HuH-7.5 (cell line): ENCODE results near the gene PLCH1.

ENCODE experiments used
- DNase-seq: peaks from one replicate; pipeline ENCODE4 v3.0.0; 2011; ENCODE audit warnings: low spot score

PLCH1 gene, protein sequence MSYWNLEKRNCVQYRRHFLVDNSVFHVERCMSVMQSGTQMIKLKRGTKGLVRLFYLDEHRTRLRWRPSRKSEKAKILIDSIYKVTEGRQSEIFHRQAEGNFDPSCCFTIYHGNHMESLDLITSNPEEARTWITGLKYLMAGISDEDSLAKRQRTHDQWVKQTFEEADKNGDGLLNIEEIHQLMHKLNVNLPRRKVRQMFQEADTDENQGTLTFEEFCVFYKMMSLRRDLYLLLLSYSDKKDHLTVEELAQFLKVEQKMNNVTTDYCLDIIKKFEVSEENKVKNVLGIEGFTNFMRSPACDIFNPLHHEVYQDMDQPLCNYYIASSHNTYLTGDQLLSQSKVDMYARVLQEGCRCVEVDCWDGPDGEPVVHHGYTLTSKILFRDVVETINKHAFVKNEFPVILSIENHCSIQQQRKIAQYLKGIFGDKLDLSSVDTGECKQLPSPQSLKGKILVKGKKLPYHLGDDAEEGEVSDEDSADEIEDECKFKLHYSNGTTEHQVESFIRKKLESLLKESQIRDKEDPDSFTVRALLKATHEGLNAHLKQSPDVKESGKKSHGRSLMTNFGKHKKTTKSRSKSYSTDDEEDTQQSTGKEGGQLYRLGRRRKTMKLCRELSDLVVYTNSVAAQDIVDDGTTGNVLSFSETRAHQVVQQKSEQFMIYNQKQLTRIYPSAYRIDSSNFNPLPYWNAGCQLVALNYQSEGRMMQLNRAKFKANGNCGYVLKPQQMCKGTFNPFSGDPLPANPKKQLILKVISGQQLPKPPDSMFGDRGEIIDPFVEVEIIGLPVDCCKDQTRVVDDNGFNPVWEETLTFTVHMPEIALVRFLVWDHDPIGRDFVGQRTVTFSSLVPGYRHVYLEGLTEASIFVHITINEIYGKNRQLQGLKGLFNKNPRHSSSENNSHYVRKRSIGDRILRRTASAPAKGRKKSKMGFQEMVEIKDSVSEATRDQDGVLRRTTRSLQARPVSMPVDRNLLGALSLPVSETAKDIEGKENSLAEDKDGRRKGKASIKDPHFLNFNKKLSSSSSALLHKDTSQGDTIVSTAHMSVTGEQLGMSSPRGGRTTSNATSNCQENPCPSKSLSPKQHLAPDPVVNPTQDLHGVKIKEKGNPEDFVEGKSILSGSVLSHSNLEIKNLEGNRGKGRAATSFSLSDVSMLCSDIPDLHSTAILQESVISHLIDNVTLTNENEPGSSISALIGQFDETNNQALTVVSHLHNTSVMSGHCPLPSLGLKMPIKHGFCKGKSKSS (N-terminal part only)

DNA sequence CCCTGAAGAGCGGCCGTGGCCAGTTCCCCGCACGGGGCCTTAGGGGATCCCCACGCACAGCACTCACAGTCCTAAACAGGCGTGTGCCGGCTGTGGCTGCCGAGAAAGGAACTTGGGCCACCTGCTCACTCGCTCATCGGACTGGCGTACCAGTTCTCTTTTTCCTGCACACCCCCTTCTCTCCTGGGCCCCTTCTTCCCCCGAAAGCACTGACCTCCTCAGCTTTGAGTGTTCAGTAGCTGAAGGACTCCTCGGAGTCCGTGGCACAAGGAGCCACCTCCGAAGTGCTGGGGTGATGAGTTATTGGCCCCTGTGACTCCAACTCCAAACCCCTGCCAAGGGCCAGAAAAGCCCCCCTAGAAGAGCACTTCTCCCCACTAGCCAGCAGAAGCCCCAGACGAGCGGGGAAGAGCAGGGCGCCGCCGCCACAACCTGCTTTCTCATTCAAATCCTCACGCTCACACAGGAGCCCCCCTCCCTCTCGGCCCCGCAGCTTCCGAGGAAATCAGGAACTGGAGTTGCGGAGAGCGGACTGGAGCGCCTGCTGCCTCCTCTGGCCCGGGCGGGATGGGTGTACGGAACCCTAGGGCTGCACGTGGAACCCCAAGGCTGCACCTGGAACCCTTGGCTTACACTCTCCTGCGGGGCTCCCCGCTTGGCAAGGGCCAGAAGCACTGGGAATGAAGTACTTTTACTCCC, at the start of gene PLCH1:
TSS of gene PLCH1 (minus strand) at position 446 of the 699 bp plus-strand sequence. CDS start 40,847 bp downstream, outside the sequence.
- DNase-seq: peak; percentile 71

DNA sequence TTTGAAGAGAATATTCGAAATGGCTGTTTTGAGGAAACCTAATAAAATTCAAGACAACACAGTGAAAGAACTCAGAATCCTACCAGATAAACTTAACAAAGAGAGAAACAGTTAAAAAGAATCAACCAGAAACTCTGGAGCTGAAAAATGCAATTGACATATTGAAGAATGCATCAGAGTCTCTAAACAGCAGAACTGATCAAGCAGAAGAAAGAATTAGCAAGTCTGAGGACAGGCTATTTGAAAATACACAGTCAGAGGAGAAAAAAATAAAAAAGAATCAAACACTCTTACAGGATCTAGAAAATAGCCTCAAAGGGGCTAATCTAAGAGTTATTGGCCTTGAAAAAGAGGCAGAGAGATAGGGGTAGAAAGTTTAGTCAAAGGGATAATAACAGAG, 47.7 kb upstream of the PLCH1 start:
- DNase-seq: no peak

DNA sequence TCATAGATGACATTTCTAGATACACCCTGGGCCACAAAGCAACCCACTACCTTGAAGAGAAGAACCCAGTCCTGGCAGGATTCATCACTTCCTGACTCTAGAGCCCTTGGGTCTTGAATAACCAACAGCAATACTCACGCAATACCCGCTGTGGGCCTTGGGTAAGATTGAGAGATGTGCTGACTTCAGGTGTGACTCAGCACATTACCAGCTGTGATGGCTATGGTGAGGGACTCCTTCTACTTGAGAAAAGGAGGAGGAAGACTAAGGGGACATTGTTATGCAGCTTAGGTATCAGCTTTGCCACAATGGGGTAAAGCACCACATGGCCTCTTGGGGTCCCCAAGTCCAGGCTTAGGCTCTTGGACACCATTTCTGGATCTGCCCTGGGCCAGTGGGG, 46.3 kb upstream of the PLCH1 start:
- no peak for DNase-seq

DNA sequence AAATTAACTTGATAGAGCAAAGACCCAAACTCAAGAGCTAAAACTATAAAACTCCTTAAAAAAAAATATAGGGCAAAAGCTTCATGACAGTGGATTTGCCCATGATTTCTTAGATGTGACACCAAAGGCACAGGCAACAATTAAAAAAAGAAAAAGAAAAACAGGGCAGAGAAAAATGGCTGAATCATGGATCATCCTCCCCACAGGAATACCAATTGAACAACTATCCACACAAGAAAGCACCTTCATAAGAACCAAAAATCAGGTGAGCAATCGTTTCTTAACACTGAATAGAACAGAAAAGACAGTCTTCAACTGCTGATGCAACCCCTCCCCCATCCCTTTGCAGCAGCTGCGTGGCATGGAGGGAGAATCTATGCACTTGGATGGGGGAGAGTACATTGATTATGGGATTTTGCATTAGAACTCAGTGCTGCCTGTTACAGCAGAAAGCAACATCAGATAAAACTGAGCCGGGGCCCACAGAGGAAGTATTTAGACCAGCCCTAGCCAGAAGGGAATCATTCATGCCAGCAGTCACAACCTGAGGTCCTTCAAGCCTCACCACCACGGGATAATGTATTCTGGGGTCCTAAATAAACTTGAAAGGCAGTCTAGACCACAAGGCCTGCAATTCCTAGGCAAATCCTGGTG, 45.5 kb upstream of the PLCH1 start:
- DNase-seq: no peak

DNA sequence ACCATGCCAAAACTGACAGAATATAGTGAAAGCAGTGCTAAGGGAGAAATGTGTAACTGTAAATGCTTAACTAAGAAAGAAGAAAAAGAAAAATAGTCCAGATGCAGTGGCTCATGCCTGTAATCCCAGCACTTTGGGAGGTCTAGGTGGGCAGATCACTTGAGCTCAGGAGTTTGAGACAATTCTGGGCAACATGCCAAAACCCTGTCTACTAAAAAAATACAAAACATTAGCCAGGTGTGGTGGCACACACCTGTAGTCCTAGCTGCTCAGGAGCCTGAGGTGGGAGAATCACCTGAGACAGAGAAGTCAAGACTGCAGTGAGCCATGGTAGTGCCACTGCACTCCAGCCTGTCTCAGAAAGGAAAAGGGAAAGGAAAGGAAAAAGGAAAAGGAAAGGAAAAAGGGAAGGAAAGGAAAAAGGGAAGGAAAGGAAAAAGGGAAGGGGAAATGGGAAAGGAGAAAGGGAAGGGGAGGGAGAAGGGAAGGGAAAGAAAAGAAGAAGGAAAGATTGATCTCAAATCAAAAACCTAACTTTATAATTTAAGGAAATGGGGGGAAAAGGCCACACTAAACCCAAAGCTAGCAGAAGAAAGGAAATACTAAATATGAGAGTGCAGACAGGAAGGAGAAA, 40.9 kb upstream of the PLCH1 start:
- DNase-seq: no peak

DNA sequence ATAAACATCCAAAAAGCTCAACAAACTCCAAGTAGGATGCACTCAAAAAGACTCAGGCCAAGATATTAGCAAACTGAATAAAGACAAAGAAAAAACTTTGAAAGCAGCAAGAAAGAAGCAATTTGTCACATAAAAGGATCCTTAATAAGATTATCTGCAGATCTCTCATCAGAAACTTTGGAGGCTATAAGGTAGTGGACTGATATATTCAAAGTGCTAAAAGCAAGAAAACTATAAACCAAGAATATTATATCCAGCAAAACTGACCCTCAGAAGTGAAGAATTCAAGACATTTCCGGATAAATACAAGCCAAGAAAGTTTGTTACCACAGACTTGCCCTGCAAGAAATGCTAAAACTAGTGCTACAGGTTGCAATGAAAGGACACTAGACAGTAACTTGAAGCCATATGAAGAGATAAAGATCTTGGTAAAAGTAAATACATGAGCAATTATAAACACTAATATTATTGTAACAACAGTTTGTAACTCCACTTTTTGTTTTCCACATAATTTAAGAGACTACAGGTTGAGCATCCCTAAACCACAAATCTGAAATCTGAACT, 37.6 kb upstream of the PLCH1 start:
- no peak for DNase-seq

DNA sequence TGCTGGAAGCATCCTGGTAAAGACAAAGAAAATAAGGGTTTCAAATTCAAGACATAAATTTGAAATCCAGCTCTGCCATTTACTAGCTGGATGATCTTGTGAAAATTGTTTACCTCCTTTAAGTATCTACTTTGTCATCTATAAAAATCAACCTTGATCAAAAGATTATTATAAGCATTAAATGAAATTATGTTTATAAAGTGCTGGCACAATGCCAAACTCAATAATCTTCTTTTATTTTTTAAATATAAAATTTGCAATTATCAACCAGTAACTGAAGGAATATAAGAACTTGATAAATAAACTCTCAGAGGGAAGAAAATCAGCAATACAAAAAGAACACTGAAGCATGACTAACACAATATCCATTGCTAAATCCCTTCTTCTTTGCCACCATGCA, 35.4 kb upstream of the PLCH1 start:
- no peak for DNase-seq

DNA sequence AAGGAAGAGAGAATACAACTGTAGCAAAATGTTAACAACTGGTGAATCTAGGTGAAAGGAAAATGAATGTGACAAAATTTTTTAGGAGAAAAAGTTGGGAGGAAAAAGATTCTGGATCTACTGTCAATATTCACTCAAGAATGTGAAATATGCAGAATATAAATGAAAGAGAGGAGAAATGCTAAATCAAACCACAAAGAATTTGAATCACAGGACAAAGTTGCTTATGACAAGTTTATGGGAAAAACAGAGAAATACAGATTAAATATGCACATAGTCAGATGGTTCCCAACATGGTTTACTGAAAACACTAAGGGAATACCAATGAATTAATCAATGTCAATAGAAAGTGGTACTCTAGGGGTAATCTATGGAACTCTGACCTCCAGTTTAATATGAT, 33.6 kb upstream of the PLCH1 start:
- DNase-seq: no peak

DNA sequence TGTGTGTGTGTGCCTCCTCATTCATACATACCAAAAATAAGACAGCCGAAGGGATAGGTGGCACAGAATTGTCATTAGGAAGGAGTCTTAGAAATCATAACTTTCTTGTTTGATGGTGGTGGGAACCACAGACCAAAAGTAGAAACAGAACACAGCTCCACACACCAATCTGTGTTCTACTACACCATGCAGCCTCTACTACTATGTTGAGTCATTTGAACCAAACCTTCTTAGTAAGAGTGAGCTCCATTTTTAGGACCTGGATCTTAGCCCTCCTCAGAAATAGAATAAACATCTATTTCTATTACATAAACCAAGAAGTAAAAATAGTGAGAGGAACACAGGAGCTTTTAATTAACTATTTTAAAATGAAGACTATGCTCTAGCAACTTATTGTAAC, 27.9 kb upstream of the PLCH1 start:
- DNase-seq: no peak

DNA sequence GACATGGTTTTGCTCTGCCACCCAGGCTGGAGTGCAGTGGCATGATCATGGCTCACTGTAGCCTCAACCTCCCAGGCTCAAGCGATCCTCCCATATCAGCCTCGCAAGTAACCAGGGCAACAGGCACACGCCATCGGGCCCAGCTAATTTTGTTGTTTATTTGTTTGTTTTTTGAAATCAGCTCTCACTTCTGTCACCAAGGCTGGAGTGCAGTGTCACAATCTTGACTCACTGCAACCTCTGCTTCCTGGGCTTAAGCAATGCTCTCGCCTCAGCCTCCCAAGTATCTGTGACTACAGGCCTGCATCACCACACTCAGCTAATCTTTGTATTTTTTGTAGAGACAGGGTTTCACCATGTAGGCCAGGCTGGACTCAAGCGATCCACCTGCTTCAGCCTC, 26.3 kb upstream of the PLCH1 start:
- no peak for DNase-seq

DNA sequence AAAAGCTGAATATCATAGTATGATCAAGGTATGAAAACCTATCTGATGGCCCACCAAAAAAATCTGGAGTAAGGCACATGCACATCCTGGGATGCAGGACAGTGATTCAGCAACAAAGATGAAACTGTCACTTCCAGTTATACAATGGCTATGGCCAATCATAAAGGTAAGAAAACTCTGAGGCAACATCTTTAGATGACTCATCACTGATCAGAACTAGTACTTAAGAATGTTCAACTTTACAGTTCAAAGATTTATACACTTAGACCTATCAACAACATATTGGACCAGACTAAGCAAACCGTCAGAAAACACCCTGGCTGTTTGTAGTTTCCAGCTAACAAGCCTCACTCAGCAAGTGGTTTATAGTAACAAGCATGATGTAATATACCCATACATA, 21.3 kb upstream of the PLCH1 start:
- DNase-seq: no peak

DNA sequence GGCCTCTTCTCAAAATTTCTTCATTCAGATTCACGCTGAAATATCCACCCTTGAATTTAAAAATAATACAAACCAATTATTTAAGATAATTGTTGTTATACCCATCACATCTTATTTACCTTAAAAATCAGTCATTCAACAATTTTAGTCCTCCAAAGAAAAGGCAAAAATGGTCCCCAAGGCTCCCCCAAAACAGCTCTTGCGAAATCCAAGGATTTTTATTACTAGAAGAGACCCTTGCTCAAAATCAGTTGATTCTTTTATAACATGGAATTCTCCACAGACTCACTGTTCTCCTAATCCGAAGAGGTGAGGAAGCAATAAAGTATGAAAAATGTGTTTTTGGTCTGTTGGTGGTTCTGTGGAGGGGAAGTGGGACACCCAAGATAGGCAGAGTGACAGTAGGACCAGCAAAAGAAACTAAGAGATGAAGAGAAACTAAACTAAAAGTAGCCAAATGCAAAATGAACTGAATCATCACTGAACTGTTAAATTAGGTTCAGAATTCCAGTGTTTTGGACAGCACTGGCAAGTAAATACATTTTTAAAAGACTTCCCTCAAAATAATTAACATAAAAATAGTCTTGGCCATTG, 19.1 kb upstream of the PLCH1 start:
- no peak for DNase-seq

DNA sequence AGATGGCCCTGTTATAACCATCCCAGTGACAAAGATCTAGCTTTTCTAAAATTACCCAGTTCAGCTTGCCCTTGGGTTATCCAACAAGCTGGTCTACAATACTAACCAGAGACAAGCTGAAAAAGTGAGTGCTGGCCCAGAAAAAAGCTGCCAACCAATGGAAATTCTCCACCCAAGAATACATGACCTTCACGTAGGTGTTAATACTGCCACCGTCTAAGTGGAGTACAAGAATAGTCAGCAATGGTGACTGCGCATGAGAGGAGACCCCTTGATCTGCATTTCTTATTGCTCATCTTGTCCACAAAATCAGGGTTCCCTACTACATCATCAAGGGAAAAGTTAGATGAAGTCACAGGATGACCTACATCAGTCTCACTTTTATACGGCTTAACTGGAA, 15.8 kb upstream of the PLCH1 start:
- DNase-seq: no peak

DNA sequence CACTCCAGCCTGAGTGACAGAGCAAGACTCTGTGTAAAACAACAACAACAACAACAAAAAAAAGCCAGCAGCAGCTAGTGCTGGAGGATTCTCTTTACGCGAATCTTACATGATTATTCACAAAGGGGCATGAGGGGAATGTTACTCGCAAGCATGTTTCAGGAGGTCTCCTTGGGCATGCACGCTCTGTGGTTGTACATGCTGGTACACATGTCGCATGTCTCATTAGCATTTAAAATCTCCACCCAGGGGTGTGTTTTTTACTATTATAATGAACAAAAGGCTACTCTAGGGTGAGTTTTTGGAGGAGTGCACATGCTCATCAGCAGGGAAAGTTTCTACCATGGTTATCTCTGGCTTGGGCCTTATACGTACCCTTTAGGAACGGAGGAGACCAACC, 12.7 kb upstream of the PLCH1 start:
- DNase-seq: no peak

DNA sequence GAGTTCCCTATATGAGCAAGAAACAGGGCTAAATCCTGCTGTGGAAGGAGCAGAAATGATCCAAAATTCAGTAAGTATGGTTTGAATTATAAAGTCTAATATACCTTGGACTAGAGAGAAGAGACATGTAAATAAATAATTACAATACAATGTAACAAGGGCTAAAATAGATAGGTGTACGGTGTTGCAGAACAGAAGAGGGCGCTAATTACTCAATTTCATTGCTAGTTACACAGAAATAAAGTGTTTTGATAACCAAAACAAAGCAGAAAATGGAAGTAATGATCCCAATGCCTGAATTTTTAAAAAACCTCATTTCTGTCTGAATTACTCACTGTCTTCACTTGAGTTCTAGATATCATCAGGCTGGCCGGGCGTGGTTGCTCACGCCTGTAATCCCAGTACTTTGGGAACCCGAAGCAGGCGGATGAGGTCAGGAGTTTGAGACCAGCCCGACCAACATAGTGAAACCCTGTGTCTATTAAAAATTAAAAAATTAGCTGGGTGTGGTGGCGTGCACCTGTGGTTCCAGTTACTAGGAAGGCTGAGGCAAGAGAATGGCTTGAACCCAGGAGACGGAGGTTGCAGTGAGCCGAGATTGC, 8.3 kb upstream of the PLCH1 start:
- no peak for DNase-seq

DNA sequence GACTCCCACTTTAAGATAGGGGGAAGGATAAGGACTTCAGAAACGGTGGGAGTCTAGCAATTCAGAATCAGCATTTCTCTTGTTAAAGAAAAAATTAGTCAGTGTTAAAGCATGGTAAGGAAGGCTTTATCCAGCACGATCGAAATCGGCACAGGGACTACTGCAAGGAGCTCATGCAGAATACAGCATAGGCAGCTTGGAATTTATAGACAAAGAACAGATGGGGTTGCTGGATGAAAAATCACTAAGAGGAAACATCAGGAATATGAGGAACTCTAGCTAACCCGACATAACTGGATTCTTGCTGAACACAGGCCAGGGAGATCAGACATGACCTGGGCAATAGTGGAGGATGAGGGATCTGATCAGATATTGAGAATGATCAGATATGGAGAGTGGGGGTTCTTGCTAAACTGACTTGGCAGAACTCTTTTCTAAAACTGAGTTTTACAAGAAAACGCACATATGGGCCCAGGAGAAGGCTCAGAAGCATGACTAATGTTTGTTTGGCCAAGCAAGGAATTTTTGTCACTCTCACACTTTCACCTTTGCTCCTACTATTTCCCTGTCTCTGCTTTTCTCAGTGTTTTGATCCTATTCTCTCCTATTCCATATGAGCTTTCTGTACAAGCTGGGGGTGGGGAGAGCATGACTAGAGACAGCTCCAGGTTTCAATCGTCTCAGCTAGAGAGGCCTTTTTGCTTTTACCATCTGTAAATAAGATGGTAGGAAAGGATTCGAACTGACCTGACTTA, 3.9 kb upstream of the PLCH1 start:
- no peak for DNase-seq

DNA sequence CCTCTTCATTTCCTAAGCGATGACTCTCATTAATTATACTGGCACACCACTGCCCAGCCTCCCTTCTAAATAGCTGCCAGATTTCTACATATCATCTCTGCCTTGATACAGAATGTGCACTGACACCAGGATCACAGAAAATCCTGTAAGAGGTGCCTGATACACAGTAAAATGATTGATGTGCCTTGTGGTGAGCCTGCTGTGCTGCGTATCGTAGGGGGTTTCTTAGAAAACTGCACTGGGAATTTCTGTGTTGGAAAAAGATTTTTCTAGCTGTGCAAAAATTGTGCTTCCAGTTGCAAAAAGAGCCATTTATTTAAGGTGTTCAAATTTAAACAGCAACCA, 3.0 kb upstream of the PLCH1 start:
- DNase-seq: no peak

DNA sequence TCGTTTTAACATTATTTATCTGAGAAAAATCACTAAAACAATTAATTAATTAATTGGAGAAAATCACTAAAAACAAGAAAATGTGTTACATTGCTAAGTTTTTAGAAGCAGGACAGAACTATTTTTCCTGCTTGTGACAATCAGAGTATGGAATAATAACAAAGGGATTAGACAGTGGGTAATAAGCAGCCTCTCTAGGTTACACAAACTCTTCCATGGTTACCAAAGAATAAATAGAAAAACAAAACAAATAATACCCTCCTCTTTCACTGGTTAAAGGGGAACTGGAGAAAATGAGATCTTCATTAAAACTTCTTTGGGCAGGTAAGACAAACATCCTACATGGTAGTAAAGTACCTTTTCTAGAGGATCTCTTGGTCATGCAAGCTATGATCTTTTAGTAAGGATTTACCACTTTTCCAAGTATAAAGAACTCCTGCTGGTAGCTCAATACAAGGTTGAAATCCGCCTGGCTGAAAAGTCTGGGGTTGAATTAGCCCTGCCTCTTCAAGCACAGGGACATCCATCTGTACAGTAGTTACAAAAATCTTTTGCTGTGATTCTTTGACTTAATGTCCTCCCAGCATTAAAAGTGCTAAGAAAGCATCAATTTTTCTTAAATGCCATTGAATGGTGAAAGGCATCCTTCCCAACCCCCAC, 2.5 kb upstream of the PLCH1 start:
- DNase-seq: no peak

DNA sequence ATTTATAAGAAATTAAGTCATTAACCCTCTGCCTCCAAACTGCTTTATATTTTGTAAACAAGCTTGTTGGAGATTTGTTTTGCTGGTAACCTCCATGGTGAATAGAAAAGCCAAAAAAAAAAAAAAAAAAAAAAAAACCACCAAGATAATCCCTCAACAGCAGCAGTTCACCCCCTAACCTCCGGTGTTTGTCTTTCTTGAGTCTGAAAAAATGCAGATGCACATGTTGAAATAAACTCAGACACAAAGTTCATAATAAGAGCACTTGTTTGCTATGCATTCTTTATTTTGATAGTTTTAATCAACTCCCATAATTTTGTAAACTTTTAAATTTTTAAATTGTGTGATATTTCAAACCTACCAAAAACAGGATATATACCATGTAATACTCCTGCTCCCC, 1.8 kb upstream of the PLCH1 start:
- no peak for DNase-seq
